NCI-H526 (cell line): ENCODE results near the gene ARPC4.
"Not testable (repeated sequence)": the region's sequence is repeated elsewhere in the genome, so short reads cannot be mapped to it uniquely, and the experiment has no call there.

Experiments
- DNase-seq, 2 experiments: peaks; one replicate each; lab custom pipeline; 2025; lab: John Stamatoyannopoulos, UW

The ARPC4 gene

DNA sequence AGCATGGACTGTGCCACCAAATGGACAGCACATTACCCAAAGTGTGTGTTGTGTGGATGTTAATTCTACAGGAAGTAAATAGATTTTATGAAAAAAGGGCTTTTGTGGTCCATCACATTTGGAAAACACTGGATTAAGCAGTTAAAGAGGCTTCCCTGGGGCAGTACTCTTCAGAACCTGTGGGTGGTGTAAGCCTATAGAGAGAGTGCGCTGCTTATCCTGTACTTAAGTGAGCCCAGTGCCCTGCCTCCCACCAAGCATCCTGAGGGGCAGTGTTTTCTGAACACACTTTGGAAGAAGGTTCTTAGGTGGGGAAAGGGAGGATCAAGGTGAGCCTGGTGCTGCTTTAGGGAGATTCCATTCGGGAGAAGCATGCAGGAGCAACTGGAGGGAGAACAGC, 28.1 kb downstream of the ARPC4 start:
- DNase-seq = peak in 1 of 2 experiments; percentile 28

DNA sequence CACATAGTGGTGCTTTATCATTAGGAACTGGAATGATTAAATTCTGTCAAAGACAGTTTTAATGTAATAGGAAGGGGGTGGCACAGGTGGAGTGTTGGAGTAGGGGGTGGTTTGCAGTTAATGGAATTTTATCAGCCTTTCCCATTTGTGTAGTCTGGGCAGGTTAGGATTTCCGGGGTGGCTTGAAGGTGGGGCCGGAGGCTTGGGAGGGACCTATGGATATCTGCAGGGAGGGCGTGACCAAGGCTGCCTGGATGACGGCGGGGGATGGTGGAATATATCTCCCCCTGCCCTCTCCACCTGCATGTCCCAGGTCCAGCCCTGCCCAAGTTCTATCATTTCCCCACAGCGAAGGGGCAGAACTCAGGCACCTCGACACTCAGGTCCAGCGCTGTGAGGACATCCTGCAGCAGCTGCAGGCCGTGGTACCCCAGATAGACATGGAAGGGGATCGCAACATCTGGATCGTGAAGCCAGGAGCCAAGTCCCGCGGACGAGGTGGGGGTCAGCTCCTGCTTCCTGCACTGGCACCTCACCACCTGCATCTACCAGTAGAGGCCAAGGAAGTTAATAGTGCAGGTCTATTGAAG, 32.7 kb downstream of the ARPC4 start:
- DNase-seq = no peak

DNA sequence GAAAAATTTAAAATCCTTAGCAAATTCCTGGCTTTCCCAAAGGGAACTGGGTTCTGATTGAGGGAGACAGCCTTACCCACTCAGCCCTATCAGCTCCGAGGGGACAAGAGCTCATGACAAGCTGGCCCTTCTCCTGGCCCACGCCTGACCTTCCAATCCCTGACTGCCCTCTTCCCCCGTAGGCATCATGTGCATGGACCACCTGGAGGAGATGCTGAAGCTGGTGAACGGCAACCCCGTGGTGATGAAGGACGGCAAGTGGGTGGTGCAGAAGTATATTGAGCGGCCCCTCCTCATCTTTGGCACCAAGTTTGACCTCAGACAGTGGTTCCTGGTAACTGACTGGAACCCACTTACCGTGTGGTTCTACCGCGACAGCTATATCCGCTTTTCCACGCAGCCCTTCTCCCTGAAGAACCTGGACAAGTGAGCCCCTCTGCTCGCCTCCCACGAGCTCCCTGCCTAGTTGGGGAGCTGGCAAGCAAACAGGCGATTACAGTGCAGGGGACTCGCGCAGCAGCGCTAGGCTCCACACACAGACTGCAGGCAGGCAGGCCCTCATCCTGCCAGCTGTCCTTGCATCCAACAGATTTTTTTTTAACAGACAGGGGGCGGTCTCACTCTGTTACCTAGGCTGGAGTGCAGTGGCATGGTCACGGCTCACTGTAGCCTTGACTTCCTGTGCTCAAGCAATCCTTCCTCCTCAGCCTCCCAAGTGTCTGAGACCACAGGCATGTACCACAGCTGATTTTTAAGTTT, 34.1 kb downstream of the ARPC4 start:
- peak in 1 of 2 experiments; percentile 48 for DNase-seq

DNA sequence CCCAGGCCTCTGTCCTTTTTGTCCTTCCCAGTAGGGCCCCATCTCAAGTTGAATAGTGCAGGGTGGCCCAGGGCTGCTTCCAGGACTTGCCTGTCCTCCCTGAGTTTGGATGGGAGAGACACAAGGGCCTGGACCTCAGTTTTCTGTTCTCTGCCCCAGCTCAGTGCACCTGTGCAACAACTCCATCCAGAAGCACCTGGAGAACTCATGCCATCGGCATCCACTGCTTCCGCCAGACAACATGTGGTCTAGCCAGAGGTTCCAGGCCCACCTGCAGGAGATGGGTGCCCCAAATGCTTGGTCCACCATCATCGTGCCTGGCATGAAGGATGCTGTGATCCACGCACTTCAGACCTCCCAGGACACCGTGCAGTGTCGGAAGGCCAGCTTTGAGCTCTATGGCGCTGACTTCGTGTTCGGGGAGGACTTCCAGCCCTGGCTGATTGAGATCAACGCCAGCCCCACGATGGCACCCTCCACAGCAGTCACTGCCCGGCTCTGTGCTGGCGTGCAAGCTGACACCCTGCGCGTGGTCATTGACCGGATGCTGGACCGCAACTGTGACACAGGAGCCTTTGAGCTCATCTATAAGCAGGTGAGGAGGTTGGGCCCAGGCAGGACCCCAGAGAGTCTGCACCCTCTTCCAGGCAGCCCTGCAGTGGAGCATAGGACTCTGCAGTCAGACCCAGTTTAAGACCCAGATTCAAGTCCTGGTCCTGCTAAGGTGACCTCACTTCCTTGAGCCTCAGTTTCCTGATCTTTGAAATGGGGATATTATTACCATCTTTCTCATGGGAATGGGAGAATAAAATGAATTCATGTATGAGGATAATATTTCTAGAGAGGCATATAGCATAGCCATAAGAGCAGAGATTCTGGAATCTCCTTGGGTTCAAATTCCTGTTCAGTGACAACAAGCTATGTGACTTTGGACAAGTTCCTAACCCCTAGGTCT, 36.2 kb downstream of the ARPC4 start:
- DNase-seq = no peak

DNA sequence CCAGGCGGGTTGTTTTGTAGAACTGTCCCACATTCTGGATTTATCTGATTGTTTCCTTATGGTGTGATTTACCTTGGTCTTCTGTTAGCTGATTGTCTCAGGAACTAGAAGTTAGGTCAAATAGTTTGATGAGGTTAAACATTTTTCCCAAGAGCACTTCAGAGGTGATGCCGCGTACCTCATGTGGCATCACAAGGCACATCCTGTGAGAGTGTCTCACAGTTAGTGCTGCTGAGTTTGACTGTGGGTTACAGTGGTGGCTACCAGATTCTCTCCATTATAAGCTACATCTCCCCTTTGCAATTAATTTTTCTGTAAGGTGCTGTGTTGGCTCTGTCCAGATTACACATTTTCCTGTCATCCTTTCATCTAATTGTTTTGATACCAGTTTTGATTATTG, 38.4 kb downstream of the ARPC4 start:
- no peak for DNase-seq

DNA sequence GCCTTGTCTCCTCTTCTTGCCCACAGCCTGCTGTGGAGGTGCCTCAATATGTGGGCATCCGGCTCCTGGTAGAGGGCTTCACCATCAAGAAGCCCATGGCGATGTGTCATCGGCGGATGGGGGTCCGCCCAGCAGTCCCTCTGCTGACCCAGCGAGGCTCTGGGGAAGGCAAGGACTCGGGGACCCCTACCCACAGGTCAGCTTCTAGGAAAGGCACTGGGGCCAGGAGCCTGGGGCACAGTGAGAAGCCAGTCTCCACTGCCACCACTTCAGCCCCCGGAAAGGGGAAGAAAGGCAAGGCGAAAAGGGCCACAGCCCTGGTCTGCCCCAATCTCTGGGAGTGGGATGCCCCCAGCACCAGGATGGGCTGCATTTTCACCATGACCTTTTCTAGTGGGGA, 40.2 kb downstream of the ARPC4 start:
- no peak for DNase-seq

DNA sequence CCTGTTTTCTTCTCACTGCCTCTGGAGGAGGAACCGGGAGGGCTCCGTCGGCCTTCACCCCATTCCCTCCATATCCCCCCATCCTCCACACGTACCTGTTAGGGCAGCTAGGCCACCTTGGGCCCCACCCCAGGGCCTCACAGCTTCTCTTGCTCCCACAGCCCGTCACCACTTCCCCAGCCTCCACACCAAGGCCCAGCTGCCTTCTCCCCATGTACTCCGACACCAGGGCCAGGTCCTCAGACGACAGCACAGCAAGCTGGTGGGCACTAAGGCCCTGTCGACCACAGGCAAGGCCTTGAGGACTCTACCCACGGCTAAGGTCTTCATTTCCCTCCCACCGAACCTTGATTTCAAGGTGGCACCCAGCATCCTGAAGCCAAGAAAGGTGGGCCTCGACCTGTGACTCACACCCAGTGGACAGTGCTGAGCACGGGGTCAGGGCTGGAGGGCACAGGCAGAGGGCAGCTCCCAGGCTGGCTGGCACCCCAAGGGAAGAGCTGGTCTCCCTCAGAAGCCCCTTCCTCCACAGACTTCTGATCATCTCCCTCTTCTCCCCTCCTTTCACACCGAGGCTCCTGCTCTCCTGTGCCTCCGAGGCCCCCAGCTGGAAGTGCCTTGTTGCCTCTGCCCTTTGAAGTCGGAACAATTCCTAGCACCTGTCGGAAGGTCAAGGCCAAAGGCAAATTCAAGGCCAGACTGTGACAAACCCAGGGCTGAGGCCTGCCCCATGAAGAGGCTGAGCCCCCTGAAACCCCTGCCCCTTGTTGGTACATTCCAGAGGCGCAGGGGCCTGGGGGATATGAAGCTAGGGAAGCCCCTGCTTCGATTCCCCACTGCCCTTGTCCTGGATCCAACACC, 41.9 kb downstream of the ARPC4 start:
- no peak for DNase-seq

DNA sequence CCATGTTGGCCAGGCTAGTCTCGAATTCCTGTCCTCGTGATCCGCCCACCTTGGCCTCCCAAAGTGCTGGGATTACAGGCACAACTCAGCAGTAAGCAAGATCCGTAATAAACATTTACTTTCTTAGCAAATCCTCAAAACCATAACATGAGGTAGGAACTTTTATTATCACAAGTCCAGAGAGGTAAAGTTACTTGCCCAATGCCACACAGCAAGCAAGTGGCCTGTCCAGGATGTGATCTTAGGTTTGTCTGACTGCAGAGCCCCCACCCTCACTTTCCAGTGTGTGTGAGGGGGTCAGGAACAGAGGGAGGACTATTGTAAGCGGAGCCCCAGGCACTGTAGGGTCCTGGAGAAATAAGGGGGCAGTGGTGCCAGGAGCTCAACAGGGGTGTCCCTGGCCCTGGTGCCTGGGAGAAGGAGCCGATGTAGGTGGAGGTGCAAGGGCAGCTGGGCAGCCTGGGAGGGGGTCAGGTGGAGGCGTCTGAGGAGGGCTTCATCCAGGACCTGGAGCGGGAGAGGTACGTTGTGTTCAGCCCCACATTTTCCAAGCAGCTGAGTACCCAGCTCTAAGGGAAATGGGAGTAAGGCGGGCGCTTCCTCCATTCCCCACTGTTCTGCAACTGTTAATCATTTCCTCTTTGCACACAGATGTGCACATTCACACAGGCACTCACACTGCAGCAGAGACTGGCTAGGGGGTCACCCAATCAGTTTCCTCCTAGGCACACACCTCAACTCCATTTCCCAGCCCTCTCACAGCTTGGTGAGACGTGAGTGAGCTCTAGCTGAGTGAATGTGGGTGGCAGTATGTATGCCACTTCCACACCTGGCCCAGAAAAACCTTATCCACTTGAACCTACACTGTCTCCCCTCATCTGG, 45.1 kb downstream of the ARPC4 start:
- DNase-seq = no peak

DNA sequence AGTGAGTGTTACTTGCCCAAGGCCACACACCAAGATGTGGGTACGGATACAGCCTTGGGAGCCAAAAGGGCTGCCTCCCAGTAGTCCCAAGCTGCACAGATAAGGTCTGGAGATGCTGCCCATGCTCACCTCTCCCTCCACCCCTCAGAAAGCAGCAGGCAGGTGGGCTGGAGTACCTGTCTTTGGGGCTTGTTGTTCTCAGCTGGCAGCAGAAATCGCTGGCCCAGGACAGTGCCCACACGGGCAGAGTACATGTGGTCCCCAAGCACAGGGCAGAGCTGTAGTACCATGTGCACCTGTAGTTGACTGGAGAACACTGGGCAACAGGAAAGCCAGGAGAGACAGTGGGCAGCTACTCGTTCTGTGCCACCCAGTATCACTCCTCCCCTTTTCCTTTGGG, 46.0 kb downstream of the ARPC4 start:
- DNase-seq = no peak

DNA sequence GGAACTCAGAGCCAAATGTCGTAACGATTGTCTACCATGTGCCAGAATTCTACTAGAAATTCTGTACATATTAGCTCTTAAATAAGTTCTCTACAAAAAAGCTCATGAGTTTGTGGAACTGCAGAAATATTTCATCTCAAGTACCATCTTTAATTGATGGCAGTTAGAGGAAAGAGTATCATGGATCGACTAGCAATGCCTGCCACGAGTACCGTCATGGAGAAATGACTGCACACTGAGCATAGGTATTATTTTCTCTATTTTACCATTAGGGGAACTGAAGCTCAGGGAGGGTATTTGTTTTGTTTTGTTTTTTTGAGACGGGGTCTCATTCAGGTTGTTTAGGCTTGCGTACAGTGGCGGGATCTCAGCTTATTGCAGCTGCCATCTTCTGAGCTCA, 48.1 kb downstream of the ARPC4 start:
- no peak for DNase-seq

DNA sequence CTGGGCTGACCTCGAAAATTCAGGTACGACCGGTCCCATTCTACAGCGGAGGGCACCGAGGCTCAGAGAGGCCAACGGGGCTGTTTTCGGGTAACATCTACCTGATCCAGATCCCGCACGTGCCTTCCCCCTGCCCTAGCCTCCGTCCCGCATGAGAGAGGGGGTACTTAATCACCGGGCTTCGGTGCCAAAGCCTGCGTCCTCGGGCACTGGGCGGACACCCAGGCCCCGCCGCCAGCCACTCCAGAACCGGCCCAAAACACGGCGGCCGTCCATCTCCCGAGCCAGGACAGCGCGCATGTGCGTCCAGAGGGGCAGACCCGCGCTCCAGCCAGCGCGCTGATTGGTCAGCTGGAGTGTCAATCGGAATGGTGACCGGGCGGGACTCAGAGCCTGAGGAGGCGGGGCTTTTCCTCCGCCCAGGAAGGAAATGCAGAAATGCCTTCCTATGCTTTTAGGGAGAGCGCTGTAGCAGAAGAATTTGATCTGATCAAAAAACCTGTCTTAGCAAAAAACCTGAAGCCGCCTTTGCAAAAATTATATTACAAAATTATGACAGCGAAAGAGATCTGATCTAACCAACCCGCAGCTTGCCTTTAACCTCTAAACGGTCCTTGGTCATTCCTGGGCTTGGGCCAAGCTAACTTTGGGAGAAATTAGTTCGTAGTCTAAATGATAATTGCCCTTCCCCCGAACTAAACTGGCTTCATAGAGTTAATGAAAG, 51.0 kb downstream of the ARPC4 start, which contains the start of gene RPUSD3:
TSS of gene RPUSD3 (minus strand) at position 294 of the 724 bp plus-strand sequence. CDS start at position 276, 18 bp downstream.
- DNase-seq = peak; percentile 75 to 95

DNA sequence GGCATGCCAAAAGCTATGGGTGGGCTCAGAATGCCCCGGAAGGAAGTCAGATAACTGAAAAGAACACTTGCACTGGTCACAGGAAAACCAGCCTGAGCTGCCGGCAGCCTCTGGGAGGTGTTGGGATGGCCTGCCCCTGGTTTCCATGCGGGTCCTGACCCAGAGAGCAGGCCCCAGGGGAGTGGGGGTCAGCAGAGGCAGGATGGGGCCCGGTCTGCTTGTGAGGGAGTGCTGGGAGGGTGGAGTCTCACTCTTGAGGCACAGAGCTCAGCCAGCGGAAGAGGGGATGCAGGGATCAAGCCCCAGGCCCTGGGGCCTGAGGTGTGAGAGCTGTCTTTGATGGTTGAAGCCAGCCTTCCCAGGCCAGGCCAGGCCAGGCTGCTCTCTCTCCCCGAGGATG, 53.3 kb downstream of the ARPC4 start:
- DNase-seq = no peak

DNA sequence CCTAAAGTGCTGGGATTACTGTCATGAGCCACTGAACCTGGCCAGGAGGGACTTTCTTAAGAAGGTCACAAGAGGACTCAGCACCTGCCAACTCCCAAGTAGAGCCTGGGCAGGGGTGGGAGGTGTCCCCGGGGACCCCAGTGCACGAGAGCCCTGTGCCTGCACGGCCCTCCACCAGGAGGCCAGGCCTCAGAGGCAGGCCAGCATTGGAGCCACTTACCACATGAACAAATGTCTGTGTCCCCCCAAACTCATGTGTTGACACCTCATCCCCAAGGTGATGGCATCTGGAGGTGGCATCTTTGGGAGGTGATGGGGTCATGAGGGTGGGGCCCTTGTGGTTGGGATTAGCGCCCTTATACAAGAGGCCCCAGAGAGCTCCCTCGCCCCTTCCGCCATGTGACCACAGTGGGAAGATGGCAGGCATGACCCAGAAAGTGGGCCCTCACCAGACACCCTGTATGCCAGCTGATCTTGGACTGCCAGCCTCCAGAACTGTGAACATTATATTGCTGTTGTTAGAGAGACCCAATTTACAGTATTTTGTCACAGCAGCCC, 54.1 kb downstream of the ARPC4 start:
- no peak for DNase-seq

DNA sequence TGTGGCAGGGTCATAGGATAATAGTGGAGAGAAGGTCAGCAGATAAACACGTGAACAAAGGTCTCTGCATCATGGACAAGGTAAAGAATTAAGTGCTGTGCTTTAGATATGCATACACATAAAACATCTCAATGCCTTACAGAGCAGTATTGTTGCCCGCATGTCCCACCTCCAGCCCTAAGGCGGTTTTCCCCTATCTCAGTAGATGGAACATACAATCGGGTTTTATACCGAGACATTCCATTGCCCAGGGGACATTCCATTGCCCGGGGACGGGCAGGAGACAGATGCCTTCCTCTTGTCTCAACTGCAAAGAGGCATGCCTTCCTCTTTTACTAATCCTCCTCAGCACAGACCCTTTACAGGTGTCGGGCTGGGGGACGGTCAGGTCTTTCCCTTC, 55.0 kb downstream of the ARPC4 start:
- not testable (repeated sequence) for DNase-seq

DNA sequence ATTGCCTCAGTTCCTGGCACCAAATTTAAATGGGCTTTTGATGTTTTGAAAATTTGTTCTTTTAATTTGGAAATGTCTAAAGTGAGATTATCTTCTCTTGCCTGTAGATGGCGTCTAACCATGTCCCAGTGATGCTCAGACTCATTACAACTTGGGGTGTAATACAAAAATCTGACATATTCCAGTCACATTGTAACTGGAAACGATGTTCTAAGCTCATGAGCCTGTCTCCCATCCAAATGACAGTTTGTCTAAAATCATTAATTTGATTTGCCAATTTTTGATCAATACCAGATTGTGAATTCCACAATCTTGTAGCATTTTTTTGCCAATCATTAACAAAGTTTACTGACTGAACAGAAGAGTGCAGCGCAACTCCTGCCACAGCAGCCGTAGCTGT, 56.0 kb downstream of the ARPC4 start:
- DNase-seq = peak in 1 of 2 experiments; percentile 23

DNA sequence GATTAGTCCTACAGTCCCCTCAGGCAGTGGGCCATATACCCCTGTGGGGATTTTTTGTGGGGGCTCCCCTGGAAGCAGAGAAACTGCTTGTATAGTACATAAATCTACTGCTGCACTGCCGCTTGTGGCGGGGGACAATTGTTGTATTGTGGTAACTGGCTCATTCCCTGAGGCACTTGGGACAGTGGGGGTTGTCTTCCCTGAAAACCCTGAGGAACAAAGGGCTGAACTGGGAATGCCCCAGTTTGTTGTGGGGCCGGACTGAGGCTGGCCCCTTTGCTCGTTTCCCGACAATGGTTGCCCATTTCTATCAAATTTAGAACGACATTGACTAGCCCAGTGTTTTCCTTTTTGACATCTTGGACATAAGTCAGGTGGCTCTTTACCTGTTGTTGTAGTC, 58.5 kb downstream of the ARPC4 start:
- not testable (repeated sequence) for DNase-seq

DNA sequence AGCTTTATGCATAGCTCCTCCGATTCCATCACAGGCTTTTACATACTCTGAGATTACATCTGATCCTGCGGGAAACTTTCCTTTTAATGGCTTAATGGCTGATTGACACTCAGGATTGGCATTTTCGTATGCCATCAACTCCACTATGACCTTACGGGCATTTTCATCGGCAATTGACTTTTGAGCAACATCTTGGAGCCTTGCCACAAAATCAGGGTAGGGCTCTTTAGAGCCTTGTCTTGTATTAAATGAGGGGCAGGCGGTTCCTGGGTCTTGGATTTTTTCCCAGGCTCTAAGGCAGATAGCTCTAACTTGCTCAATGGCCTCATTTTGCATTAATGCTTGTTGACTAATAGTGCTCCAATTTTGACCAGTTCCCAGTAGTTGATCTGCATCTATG, 59.0 kb downstream of the ARPC4 start:
- not testable (repeated sequence) for DNase-seq

DNA sequence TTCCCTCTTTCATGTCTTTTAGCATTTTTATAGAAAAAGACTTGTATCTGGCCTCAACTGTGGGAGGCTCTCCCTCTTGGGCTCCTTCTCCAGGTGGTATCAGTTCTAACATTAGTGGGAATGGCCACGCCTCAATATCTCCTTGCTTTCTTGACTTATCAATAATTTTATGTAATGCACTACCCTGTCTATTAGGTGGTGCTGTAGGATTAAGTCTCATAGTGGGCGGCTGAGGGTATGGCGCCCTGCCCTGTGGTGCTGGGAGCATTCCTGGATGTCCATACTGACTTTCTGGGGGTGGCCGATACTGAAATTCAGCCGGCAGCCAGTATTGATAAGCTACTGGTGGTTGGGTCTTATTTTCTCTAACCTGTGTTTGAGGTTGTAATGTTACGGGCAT, 59.6 kb downstream of the ARPC4 start:
- DNase-seq = no peak

DNA sequence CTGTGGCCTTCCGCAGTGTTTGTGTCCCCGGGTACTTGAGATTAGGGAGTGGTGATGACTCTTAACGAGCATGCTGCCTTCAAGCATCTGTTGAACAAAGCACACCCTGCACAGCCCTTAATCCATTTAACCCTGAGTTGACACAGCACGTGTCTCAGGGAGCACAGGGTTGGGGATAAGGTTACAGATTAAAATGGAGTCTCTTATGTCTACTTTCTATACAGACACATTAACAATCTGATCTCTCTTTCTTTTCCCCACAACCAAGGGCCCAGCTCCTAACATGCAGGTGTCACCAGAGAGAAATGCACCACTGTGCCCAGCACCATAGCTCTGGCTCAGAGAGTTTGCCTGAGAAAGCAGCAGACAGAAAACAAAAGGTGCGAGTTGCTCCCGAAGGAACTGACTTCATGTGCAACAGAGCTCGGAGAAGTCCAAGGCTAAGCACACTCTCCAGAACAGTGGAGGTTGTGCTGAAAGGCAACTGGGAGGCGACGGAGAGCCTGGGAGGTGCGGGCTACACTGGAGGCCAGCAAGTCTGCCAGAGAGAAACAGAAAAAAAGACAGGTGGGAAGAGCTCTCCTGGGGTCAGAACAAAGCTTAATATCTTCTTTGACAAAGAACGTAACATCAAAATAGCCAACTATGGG, 61.5 kb downstream of the ARPC4 start:
- not testable (repeated sequence) for DNase-seq
